HG03342 (cell line): ENCODE results near the gene HEXIM1.

Experiments
- ATAC-seq: cut with Tn5 transposase; IDR thresholded peaks from one replicate; pipeline ENCODE4 v1.9.1; 2021; ENCODE audit warnings: mild to moderate bottlenecking, moderate library complexity; ENCODE audit not compliant: unreplicated experiment

Gene HEXIM1

DNA sequence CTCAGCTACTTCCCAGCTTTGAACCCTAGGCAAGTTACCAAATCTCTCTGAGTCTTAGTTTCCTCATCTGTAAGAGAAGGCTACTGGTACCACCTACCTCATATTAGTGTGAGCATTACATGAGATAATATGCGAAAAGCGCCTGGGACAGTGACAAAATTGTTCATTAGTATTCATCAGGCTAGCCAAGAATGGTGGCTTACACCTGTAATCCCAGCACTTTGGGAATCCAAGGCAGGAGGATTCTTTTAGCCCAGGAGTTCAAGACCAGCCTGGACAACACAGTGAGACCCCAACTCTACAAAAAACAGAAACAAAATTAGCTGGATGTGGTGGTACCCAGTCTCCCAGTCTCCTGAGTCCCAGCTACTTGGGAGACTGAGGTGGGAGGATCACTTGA is 19.3 kb upstream of the HEXIM1 start:
- no peak for ATAC-seq

DNA sequence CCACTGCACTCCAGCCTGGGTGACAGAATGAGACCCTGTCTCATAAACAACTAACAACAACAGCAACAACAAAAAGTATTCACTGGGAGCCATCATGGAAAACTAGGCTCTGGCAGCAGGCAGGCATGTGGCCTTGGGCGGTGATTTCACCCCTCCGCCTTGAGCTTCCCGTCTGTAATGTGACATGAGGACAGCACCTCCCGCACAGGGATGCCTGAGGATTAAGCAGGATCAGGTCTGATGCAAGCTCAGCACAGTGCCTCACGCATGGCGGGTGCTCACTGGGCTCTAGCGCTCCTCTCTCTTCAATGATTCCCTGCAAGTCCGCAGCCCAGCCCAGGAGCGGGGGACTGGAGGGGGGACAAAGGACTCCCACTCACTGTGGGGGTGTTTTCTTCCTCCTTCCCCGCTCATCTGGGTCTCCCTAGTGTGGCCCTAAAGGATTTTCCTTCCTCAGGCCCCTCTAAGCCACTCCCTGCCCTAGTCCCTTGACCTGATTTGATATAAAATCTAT is 18.8 kb upstream of the HEXIM1 start:
- ATAC-seq = no peak

GRCh38 chr17:45129940-45130680 is 18.2 kb upstream of the HEXIM1 start:
- no peak for ATAC-seq

DNA sequence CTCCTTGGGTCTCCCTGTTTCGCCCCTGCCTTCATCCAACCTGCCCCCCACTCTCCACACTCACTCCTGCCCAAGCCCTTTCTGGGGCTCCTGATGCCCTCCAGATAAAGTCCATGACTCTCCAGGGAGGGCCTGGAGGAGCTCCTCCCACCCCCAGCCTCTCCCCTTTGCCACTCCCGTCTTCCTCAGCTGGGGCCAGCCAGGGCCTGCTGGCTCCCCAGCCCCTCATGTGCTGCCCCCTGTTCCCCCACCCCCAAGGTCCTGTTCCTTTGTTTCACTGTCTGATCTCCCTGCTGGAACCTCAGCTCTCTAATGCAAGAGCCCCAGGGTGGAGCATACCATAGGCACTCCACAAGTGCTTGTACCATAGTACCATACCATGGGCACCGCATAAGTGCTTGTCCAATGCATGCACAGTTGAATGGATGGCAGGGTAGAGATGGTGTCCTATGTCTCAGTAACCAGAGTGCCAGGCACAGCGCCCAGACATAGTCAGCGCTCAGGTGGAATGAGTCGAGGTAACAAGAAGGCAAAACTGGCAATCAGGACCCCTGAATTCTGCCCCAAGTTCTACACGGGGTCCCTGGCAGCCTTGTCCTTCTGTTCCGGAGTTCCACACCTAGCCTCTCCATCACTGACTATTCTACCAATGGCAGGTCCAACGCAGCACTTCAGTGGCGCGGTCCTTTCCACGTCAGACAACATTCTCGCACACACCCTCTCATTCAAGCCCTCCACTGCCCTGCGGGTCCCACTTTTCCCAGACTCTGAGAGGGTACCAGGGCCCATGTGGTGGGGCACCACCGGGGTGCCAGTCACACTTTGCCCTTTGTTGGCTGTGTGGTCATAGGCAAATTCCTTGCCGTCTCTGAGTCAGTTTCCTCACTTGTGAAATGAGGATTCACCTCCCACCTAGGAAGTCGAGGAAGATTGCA is 17.3 kb upstream of the HEXIM1 start:
- no peak for ATAC-seq

GRCh38 chr17:45131616-45132319 is 16.5 kb upstream of the HEXIM1 start:
- ATAC-seq = no peak

DNA sequence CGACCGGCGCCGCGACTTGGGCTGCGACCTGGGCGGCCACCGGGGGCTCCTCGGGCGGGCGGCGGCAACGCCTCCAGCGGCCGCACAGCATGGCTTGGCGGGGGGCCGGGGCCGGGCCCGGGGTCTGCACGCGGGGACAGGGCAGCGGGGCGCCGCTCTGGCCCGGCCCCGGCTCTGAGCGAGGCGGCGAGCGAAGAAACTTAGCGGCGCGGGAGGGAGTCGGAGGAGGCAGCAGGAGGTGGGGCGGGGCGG is 16.0 kb upstream of the HEXIM1 start, which contains the start of gene PLCD3:
TSS of gene PLCD3 (minus strand) at position 196 of the 252 bp plus-strand sequence. CDS start at position 91, 105 bp downstream.
- ATAC-seq = no peak

- ATAC-seq = no peak
Measured at GRCh38 chr17:45132572-45133463, 15.5 kb upstream of the HEXIM1 start.

DNA sequence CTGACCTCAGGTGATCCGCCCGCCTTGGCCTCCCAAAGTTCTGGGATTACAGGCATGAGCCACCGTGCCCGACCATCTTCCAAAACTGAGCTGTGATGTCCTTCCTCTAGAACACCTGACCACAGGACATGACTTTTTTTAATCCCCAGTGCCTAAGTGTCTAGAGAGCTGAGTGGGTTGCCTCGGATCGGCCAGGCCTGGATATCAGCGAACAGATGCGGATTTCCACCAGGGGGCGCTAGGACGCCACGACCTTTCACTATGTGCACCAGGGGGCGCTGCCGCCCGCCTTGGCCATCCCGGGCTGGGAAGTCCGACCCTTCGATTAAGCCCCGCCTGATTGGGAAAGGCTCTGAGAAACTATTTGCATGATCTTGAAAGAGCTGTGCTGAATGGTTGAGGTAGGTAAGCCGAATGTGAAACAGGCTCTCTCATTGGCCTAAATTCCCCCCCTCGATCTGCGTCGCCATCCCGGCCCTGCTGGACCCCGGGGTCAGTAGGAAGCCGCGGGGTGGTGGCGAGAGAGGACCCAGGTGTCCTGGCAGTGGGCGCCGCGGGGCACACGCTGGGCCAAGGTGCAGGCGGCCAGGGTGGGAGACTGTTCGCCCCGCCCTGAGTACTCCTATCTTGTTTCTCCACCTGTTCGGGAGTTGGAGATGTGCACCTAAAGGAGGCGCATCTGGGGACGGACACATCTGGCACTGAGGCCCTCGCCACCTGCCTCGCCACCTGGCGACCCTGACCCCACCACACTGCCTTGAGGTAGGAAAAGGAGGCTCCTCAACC is 12.9 kb upstream of the HEXIM1 start, which contains the start of gene ACBD4:
TSS of gene ACBD4 (plus strand) at position 496 of the 786 bp plus-strand sequence. CDS start 458 bp downstream, outside the sequence.
- ATAC-seq = peak; percentile 75

DNA sequence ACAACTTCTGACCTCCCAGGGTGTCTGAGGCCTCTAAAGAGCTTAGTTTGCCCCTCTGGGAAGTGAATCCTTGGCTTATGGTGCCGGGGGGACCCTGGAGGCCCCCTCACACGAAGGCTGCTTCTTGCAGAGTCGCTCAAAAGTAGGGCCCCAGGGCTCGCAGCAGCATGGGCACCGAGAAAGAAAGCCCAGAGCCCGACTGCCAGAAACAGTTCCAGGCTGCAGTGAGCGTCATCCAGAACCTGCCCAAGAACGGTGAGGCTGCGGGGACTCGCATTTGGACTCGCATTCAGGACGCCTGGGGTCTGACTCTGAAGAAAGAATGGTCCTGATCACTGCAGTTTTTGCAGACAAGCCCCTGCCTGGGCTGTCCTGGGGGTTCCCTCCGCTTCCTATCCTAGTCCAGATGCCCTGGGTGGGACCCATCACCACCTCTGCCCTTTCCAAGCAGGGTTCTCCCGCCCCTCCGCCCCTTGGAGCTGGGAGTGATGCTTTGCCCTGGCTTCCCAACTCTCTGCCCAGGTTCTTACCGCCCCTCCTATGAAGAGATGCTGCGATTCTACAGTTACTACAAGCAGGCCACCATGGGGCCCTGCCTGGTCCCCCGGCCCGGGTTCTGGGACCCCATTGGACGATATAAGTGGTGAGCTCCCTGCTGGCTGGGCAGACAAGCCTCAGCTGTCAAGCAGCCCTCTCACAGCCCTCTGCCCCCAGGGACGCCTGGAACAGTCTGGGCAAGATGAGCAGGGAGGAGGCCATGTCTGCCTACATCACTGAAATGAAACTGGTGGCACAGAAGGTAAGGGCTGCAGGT is 12.1 kb upstream of the HEXIM1 start:
- no peak for ATAC-seq

- no peak for ATAC-seq
Measured at GRCh38 chr17:45136846-45137560, 11.3 kb upstream of the HEXIM1 start.

DNA sequence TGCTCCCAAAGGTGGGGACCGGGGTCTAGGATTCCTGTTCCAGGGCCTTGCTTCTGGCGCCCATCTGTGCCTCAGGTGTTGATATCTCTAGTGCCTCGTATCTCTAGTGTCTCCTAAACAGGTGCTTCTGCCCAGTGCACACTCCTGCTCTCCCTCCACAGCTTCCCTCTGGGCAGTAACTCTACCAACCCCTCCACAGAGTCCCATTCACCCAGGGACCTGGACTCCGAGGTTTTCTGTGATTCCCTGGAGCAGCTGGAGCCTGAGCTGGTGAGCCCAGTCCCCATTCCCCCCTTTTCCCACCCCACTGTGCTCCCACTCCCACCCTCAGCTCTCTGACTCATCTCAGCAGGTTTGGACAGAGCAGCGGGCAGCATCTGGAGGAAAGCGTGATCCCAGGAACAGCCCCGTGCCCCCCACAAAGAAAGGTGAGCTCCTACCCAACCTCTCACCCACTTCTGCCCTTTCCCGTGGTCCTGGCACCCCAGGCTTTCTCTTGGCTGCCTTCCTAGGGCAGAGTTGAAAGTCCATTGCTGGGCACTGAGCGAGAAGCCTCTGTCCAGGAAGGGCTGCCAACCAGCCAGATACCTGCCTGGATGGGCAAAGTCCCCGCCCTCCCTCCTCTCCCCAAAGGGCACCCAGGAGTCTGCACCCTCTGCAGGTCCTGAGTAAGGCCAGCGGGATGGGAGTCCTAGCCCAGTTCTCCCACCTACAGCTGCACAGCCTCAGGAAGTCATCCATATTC is 10.5 kb upstream of the HEXIM1 start:
- ATAC-seq = no peak

DNA sequence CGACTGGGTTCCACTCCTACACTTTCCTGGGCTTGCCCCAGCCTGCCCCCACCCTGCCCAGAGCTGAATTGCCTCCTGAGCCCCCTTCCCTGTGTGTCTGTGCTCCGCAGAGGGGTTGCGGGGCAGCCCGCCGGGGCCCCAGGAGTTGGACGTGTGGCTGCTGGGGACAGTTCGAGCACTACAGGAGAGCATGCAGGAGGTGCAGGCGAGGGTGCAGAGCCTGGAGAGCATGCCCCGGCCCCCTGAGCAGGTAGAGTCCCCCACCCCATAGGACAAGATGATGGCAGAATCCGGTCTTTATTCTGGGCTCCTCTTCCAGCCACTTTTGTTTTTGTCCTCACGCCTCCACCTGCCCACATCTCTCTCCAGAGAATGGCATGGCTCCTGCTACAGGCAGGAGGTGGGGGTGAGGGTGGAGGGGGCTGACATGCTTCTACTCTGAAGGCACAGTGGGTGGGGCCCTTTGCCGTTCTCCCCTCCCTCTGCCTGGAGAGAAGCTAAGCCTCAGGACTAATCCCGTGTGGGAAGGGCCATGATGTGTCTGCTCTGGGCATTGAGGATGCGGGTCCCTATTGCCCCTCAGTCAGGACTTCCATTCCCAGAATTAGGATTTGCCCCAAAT is 9.3 kb upstream of the HEXIM1 start:
- no peak for ATAC-seq

DNA sequence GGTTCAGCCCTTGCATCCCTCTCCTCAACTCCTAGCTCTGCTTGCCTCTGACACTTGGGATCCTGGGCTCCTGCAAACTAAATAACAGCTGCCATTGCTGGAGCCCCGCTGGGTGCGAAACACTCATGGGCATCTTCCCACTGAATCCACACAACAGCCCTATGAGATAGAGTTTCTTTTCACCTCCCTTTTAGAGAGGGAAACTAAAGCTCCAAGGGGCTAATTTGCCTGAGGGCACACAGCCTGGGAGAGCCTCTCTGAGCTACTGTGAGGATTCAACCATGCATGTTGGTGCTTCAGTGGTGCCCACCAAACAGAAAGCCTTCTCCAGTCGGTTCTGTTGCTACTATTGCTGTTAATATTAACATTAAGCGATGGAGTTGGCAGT is 8.7 kb upstream of the HEXIM1 start:
- ATAC-seq = no peak

DNA sequence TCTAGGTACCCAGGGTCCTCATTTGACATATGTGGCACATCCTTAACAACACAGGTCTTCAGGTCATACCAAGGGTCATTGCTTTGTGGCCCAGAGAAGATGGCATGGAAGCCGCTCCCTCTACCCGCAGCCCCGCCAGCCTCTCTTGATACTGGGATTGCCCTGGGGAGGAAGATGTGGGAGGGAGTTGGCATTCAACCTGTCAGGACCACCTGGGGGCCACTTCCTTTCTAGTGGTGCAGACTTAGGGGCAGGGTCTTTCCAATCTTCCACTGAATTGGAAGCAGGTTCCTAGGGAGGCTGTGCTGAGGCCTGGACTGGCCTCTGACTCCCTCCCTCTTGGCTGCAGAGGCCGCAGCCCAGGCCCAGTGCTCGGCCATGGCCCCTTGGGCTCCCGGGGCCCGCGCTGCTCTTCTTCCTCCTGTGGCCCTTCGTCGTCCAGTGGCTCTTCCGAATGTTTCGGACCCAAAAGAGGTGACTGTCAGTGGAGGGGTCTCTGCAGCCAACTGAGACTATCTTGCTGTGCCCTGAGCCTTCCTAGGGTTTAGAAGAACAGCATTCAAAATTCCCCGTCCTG is 5.1 kb upstream of the HEXIM1 start:
- ATAC-seq = no peak

DNA sequence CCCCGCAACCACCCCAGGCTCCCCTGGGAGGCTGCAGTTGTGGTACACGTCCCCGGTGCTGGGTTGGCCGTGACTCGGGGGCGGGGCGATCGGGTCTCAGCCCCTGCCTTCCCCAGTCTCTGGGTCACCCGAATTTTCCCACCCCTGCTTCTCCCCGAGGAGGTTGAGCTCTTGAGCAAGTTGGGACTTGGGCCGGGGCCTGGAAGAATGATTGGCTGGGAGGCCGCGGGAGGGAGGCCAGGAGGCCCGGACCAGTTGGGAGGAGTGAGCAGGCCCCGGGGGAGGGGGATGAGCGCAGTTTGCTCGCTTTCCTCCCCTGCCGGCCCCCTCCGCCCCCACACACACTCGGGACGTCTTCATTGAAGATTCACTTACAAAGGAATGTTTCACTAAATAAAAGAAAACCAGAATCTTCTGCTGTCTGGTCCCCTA is 4.5 kb upstream of the HEXIM1 start:
- no peak for ATAC-seq
